ENCODE results near the gene MAPK8IP2.

- no peak for TF ChIP-seq CTCF (IDR thresholded peaks at IDR 0.05 in 4 of 5, conservative IDR thresholded peaks at IDR 0.05 in 1 of 5)
- no peak for TF ChIP-seq POLR2A (IDR thresholded peaks at IDR 0.05)
Measured at GRCh38 chr22:50607659-50608020, 7.0 kb downstream of the MAPK8IP2 start.

All from gastrocnemius medialis (tissue), 4 donors.